Bronchial epithelial cell (primary cell): Measurements from ENCODE around the gene TEX35. TPM values are rescaled to one million over a fixed set of nuclear protein-coding genes. Genes with fewer than 3 reads are reported as not detected.
"Not testable (repeated sequence)": the region's sequence is repeated elsewhere in the genome, so short reads cannot be mapped to it uniquely, and the experiment has no call there.

Experiments used
- DNase-seq: peaks from one replicate; pipeline ENCODE4 v3.0.0-alpha.2; 2010; ENCODE audit warnings: low read depth
- FAIRE-seq: peaks from 2 replicates; lab custom pipeline; 2011; peaks lifted over from hg19 to GRCh38; lab: Jason Lieb, UNC
- H3K27me3 ChIP-seq: 2 replicates; pipeline ENCODE4 v1.5.1; 2011; ENCODE audit warnings: low read length; ENCODE audit not compliant: control insufficient read depth, insufficient read depth
- H3K36me3 ChIP-seq: 2 replicates; pipeline ENCODE4 v1.5.1; 2011; ENCODE audit warnings: low read length; ENCODE audit not compliant: control insufficient read depth, insufficient read depth
- H3K4me3 ChIP-seq: 2 replicates; pipeline ENCODE4 v1.5.1; 2011; ENCODE audit warnings: mild to moderate bottlenecking, low read depth, low read length, control low read depth
- total RNA-seq: library from RNA; depleted of rRNA; stranded (reverse); fragments of >200 nt; gene quantifications from 2 replicates; pipeline ENCODE4 v1.2.1, GENCODE V29; 2014
- TF ChIP-seq, protein P1 (sequence below): IDR thresholded peaks from 2 replicates; pipeline ENCODE4 v1.5.1; 2011; ENCODE audit warnings: mild to moderate bottlenecking, moderate library complexity, low read length, control low read depth, inconsistent platforms; ENCODE audit not compliant: insufficient read depth, severe bottlenecking

Gene TEX35
- total RNA-seq, 1 donor from 2014 or later = not detected

DNA sequence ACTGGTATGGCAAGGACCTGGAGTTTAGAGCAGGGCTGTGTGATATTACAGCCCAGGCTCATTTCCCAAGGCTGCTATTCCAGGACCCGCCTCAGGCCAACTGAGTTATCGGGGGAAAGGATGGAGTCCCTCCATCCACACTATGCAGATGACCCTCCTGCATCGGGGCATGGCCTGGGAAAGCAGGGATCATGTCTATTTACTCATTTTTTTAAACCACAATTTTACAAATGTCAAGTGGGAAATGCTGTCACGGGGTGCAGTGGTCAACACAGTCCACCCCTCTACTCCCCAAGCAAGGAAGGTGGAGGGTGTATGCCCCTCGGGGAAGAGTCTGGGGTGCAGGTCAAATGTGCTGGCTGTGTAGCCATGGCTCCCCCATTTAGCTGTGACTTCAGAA, 10.1 kb upstream of the TEX35 start:
- Histone ChIP-seq H3K4me3 (no peak overlapping the region), H3K27me3 (peaks cover under 1% of the 10 kb centered on the region), H3K36me3 (no peaks in the 10 kb centered on the region)
- no peak for DNase-seq
- no peak for FAIRE-seq
- TF ChIP-seq, protein P1, sequence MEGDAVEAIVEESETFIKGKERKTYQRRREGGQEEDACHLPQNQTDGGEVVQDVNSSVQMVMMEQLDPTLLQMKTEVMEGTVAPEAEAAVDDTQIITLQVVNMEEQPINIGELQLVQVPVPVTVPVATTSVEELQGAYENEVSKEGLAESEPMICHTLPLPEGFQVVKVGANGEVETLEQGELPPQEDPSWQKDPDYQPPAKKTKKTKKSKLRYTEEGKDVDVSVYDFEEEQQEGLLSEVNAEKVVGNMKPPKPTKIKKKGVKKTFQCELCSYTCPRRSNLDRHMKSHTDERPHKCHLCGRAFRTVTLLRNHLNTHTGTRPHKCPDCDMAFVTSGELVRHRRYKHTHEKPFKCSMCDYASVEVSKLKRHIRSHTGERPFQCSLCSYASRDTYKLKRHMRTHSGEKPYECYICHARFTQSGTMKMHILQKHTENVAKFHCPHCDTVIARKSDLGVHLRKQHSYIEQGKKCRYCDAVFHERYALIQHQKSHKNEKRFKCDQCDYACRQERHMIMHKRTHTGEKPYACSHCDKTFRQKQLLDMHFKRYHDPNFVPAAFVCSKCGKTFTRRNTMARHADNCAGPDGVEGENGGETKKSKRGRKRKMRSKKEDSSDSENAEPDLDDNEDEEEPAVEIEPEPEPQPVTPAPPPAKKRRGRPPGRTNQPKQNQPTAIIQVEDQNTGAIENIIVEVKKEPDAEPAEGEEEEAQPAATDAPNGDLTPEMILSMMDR = no peak

DNA sequence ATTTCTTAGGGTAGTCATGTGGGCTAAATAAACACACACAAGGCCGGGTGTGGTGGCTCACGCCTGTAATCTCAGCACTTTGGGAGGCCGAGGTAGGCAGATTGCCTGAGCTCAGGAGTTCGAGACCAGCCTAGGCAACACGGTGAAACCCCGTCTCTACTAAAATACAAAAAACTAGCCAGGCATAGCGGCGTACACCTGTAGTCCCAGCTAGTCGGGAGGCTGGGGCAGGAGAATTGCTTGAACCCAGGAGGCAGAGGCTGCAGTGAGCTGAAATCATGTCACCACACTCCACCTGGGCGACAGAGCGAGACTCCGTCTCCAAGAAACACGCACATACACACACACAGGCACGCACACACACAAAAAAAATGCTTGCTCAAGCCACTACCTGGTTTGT, 9.6 kb upstream of the TEX35 start:
- not testable (repeated sequence) for FAIRE-seq, H3K27me3 ChIP-seq, DNase-seq, H3K4me3 ChIP-seq, H3K36me3 ChIP-seq

DNA sequence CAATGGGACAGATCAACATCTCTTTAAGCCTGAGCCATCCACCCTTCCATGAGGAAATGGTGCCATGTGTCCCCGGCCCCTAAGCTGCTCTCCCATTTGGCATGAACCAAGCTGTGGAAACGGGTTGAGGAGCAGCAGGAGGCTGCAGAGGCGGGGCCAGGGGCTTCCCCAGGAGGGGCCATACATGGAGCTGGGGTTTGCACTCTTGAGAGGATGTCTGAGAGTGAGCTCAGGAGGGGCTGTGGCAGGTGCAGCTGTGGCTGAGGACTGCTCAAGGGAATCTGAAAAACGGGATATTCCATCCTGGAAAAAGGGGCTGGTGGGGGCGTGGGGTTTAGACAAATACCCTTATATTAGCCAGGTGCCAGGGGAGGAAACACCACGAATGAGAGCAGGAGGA, 9.1 kb upstream of the TEX35 start:
- DNase-seq = no peak

DNA sequence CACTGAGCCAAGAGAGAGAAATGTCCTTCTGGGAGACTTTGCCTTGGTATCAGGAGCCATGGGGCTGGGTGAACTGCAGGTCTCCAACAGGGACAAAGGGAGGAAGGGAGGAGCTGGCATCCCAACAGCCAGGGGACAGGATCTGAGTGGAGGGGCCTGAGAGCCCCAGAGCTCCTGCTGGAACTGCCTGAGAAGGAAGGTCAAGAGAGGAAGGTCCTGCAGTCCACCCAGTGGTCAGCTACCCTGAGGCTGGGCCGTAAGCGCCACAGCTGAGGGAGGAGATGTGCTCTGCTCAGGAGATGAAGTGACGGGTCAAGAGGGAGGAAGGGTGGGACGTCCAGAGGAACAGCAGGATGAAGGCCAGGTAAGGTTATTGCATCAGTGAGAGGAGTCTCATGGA, 8.6 kb upstream of the TEX35 start:
- Histone ChIP-seq H3K4me3 (no peak overlapping the region), H3K36me3 (no peaks in the 10 kb centered on the region), H3K27me3 (no peaks in the 10 kb centered on the region)
- DNase-seq = no peak
- no peak for FAIRE-seq
- TF ChIP-seq, protein P1 = no peak

More for the DNA sequence above, 9.1 kb upstream of the TEX35 start:
- TF ChIP-seq, protein P1 = no peak
- Histone ChIP-seq H3K36me3 (no peaks in the 10 kb centered on the region), H3K27me3 (no peaks in the 10 kb centered on the region), H3K4me3 (no peak overlapping the region)
- FAIRE-seq = no peak

DNA sequence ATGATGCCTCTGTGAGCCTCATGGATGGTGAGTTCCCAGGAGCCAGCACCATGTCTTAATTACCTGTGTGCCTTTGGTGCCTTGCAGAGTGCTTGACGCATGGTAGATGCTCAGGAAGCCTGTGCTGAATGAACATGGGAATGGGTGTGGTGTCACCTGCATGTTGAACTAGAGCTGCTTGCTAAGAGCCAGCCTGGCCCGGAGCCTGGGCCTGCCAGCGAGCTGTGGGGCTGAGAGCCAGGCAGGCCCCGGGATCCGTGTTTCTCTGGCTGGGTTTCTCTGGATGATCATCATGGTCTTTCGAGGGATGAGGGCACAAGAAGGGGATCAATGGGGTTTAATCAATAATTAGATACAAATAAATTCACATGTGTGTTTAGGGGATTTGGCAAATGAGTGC, 6.7 kb upstream of the TEX35 start:
- DNase-seq = no peak
- H3K36me3 ChIP-seq = no peaks in the 10 kb centered on the region
- no peak for FAIRE-seq

DNA sequence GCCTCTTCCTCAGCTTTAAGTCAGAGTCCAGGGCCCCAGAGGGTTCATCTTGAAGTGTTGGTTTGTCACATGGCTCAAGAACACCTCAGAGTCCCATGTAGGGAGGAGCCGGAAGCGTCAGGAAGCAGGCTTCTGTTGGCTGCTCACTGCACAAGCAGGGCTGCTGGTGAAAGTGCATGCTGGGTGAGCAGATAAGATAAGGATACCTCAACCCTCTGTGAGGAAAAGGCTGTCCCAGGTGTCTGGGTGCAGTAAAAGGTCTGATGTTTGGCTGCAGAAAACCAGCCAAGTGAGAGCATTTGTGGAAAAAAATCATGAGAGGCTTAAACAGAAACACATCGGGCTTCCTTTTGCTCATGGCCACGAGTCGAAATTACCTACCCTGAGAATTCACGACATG, 6.2 kb upstream of the TEX35 start:
- H3K36me3 ChIP-seq = no peaks in the 10 kb centered on the region
- no peak for FAIRE-seq
- TF ChIP-seq, protein P1 = no peak
- no peak overlapping the region for H3K4me3 ChIP-seq
- H3K27me3 ChIP-seq = no peaks in the 10 kb centered on the region
- DNase-seq = no peak

More for the DNA sequence above, 6.7 kb upstream of the TEX35 start:
- no peak overlapping the region for H3K4me3 ChIP-seq
- TF ChIP-seq, protein P1 = no peak
- no peaks in the 10 kb centered on the region for H3K27me3 ChIP-seq
